ENCODE data around the gene SLC35A3. TPM values are rescaled to one million over a fixed set of nuclear protein-coding genes. Genes with fewer than 3 reads are reported as not detected.

Gene SLC35A3
- total and polyA plus RNA-seq, 2 experiments from 2014 or later = 7.7 to 7.8 TPM

GRCh38 chr1:99943223-99943794 lies 26.5 kb upstream of the SLC35A3 start:
- no peaks in the 10 kb centered on the region for H3K9me3 ChIP-seq (ENCODE audit: low read depth)
- no peak overlapping the region for H3K4me3 ChIP-seq
- H3K27ac ChIP-seq = peak overlapping the region; percentile 57
- H3K36me3 ChIP-seq = no peaks in the 10 kb centered on the region
- no peak for TF ChIP-seq CTCF (IDR thresholded peaks at IDR 0.05; ENCODE audit: low read depth, low read length)
- peaks cover 10% of the 10 kb centered on the region for H3K4me1 ChIP-seq (ENCODE audit: low read depth)
- DNase-seq (ENCODE audit: low read depth in 1 of 2, low spot score in 1 of 2) = peak; percentile 1 to 82
- no peaks in the 10 kb centered on the region for H3K27me3 ChIP-seq

- Histone ChIP-seq H3K27ac (no peak overlapping the region), H3K27me3 (no peaks in the 10 kb centered on the region), H3K36me3 (no peaks in the 10 kb centered on the region), H3K4me1 (ENCODE audit: low read depth) (peaks cover 10% of the 10 kb centered on the region), H3K4me3 (no peak overlapping the region), H3K9me3 (ENCODE audit: low read depth) (no peaks in the 10 kb centered on the region)
- TF ChIP-seq CTCF (IDR thresholded peaks at IDR 0.05; ENCODE audit: low read depth, low read length) = no peak
- DNase-seq (ENCODE audit: low read depth in 1 of 2, low spot score in 1 of 2) = no peak
Measured at GRCh38 chr1:99944192-99944591, 25.6 kb upstream of the SLC35A3 start.

- DNase-seq (ENCODE audit: low read depth in 1 of 2, low spot score in 1 of 2) = no peak
- no peak overlapping the region for H3K4me3 ChIP-seq
- no peak overlapping the region for H3K27ac ChIP-seq
- H3K36me3 ChIP-seq = no peaks in the 10 kb centered on the region
- no peaks in the 10 kb centered on the region for H3K27me3 ChIP-seq
- no peak for TF ChIP-seq CTCF (IDR thresholded peaks at IDR 0.05; ENCODE audit: low read depth, low read length)
- H3K4me1 ChIP-seq (ENCODE audit: low read depth) = peaks cover 10% of the 10 kb centered on the region
- H3K9me3 ChIP-seq (ENCODE audit: low read depth) = no peaks in the 10 kb centered on the region
Measured at GRCh38 chr1:99945174-99945573, 24.6 kb upstream of the SLC35A3 start.

GRCh38 chr1:99950486-99950885 lies 19.3 kb upstream of the SLC35A3 start:
- peak overlapping the region; percentile 39 for H3K27ac ChIP-seq
- H3K9me3 ChIP-seq (ENCODE audit: low read depth) = no peaks in the 10 kb centered on the region
- no peak for DNase-seq (ENCODE audit: low read depth in 1 of 2, low spot score in 1 of 2)
- H3K27me3 ChIP-seq = no peaks in the 10 kb centered on the region
- H3K4me3 ChIP-seq = no peak overlapping the region
- no peaks in the 10 kb centered on the region for H3K4me1 ChIP-seq (ENCODE audit: low read depth)
- H3K36me3 ChIP-seq = no peaks in the 10 kb centered on the region
- TF ChIP-seq CTCF (IDR thresholded peaks at IDR 0.05; ENCODE audit: low read depth, low read length) = no peak

GRCh38 chr1:99952522-99952921 lies 17.3 kb upstream of the SLC35A3 start:
- Histone ChIP-seq H3K27ac (no peak overlapping the region), H3K4me3 (no peak overlapping the region), H3K36me3 (no peaks in the 10 kb centered on the region), H3K4me1 (ENCODE audit: low read depth) (no peaks in the 10 kb centered on the region), H3K27me3 (no peaks in the 10 kb centered on the region), H3K9me3 (ENCODE audit: low read depth) (no peaks in the 10 kb centered on the region)
- DNase-seq (ENCODE audit: low read depth in 1 of 2, low spot score in 1 of 2) = no peak
- no peak for TF ChIP-seq CTCF (IDR thresholded peaks at IDR 0.05; ENCODE audit: low read depth, low read length)

Data from cardiac muscle cell (in vitro differentiated cells and primary cell).